Measurements from ENCODE around the gene CUEDC2.

Gene CUEDC2

DNA sequence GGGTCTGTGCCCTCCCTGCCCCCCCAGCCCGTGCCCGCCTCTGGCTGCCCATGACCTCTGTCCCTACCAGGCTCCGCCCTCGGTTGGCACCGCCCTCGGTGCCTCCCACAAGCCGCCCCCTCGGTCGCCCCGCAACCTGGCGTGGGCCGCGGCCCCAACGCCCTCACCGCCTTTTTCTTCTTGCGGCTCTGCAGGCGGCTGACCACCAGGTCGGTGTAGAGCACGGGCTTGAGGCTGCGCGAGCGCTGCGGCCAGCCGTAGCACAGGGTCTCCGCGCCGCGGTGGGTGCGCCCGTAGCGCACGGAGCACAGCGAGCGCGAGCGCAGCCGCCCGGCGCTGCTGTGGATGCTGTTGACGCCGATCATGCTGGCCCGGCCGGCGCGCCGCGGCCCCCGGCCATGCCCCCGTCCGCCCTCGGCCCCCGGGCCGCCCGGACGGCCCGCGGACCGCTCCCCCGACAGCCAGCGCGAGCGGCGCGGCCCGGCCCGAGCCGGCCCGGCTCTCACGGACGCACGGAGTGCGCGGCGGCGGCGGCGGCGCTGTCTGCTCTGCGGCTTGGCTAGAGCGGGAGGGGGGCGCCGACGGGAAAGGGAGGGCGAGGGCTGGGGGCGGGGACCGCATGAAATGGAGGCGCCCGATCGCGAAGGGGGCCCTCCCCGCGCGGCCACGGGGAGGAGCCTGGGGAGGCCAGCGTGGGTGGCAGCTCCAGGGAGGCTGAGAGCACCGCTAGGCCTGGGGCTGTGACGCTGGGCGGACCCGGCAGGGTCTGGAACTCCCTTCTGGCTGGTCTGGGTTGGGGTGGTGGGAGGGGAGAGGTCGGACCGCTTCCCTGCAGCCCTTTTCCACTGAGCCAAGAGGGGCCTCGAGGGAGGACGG, 23.4 kb downstream of the CUEDC2 start:
- peak; percentile 81 for DNase-seq

DNA sequence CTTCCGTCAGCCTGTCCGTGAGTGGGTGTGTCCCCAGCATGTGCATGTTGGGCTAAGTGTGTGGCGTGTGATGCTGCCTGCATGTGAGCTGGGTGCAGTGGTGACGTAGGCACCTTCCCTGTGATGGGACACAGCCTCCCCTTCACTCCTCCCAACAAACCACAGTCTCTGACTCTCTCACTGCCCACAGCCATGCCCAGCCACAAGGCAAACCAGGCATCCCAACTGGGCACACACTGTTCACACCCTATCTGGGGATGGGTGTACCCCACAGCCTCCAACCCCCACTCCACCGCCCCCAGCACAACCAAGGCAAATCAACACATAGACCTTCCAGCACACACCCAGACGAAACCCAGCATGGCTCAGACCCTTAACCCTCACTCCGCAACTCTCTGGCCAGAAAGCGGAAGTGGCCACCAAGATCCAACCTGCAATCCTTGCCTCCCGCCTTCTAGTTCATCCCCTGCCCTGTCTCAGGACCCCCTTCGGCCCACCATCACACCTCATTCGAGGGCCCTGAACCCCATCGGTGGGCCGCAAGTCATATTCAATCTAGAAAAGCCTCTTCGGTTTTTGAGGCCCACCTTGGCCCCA, 24.1 kb downstream of the CUEDC2 start:
- no peak for DNase-seq

- no peak for DNase-seq
These were observed 24.8 kb downstream of the CUEDC2 start for GRCh38 chr10:102407425-102408130.

GRCh38 chr10:102406815-102407214, 25.6 kb downstream of the CUEDC2 start:
- DNase-seq = no peak

DNA sequence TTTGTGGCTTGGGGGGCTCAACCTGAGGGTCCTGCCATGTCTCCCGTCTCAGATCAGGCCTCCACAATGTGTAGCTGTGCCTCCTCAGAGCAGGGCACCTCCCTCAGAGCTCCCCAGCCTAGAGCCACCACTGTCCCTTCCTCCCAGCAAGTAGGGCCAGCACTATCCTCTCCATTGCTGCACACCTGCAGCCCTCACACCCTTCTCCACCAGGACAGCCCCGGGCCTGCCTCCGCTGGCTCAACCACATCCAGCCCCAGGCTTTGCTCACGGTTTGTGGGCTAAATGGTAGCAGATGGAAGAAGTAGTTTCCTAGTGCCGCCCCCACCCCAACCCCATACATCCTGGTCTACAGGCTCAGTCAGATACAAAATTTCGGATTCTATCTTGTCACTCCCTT, 26.7 kb downstream of the CUEDC2 start:
- no peak for DNase-seq

- DNase-seq = no peak
These were observed 27.2 kb downstream of the CUEDC2 start for GRCh38 chr10:102405108-102405571.

- DNase-seq = no peak
These were observed 27.8 kb downstream of the CUEDC2 start for GRCh38 chr10:102404361-102405107.

- DNase-seq = no peak
These were observed 29.3 kb downstream of the CUEDC2 start for GRCh38 chr10:102403115-102403514.

DNA sequence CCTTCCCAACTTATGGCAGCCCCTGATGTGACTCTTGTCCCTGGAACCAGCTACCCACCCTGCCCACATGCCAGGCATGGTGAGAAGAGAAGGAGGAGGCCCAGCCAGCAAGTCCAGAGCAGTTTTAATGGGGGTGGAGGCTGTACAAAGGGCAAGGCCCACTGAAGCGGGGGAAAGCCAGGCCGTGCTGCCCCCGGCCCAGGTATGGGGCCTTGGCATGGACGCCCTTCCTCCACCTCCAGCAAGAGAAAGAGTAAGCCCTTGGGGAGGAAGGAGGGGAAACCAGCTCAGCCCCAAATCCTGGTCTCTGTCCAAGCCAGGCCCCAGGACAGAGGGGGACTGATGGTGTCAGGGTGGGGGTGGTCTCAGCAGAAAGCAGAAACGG, 29.9 kb downstream of the CUEDC2 start:
- no peak for DNase-seq

DNA sequence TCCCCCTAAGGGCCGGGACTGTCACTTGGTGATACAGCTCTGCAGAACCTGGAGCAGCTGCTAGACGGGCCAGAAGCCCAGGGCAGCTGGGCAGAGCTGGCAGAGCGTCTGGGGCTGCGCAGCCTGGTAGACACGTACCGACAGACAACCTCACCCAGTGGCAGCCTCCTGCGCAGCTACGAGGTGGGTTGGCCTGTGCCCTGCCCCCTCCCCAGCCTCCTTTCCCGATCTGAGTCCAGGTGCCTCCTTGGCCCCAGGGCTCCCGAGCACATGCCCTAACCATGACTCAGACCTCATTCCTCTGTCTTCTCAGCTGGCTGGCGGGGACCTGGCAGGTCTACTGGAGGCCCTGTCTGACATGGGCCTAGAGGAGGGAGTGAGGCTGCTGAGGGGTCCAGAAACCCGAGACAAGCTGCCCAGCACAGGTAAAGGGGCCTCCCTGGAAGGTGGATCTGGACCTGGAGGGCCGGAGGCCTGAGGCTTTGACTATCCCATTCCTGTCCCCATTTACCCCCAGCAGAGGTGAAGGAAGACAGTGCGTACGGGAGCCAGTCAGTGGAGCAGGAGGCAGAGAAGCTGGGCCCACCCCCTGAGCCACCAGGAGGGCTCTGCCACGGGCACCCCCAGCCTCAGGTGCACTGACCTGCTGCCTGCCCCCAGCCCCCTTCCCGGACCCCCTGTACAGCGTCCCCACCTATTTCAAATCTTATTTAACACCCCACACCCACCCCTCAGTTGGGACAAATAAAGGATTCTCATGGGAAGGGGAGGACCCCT, 30.5 kb downstream of the CUEDC2 start:
- DNase-seq = no peak

DNA sequence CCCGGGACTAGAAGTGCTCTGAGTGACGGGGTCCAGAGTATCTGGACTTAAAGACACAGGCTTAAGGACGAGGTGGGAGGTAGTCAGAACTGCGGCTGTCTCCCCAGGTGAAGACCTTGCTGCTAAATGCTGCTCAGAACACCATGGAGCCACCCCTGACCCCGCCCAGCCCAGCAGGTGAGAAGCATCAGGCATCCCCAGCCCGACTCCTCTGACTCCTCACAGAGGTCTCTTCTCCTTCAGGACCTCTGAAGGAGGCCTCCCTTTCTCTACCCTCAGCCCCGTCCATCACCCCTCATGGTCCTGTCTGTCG, 31.1 kb downstream of the CUEDC2 start:
- DNase-seq = no peak

DNA sequence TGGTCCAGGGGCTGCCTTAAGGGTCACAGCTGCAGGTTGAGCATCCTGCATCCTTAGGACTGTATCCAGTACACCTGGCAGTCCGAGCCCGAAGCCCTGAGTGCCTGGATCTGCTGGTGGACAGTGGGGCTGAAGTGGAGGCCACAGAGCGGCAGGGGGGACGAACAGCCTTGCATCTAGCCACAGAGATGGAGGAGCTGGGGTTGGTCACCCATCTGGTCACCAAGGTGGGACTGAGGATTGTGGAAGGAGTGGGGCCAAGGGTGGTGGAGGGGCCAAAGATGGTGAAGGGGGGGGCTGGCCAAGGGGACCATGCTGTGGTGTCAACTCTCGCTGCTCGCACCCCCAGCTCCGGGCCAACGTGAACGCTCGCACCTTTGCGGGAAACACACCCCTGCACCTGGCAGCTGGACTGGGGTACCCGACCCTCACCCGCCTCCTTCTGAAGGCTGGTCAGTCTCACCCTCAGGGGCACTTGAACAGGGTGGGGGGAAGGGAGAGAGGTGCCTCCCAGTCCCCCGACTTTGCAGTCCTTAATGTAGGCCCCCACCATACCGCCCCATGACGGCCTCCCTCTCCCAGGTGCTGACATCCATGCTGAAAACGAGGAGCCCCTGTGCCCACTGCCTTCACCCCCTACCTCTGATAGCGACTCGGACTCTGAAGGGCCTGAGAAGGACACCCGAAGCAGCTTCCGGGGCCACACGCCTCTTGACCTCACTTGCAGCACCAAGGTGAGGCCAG, 31.6 kb downstream of the CUEDC2 start:
- no peak for DNase-seq

DNA sequence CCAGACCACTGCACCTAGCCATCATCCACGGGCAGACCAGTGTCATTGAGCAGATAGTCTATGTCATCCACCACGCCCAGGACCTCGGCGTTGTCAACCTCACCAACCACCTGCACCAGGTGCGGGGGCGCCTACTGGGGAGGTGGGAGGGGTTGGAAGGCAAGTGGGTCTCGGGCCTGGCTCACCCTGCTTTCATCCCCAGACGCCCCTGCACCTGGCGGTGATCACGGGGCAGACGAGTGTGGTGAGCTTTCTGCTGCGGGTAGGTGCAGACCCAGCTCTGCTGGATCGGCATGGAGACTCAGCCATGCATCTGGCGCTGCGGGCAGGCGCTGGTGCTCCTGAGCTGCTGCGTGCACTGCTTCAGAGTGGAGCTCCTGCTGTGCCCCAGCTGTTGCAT, 32.3 kb downstream of the CUEDC2 start:
- no peak for DNase-seq

GRCh38 chr10:102399217-102400021, 33.0 kb downstream of the CUEDC2 start:
- peak; percentile 86 for DNase-seq

- DNase-seq = no peak
These were observed 34.0 kb downstream of the CUEDC2 start for GRCh38 chr10:102398172-102399020.

GRCh38 chr10:102397222-102398171, 34.9 kb downstream of the CUEDC2 start:
- no peak for DNase-seq

- no peak for DNase-seq
These were observed 35.6 kb downstream of the CUEDC2 start for GRCh38 chr10:102396730-102397151.

- no peak for DNase-seq
These were observed 36.1 kb downstream of the CUEDC2 start for GRCh38 chr10:102396317-102396650.
